Measurements from ENCODE around the gene NRXN2.

The NRXN2 gene

DNA sequence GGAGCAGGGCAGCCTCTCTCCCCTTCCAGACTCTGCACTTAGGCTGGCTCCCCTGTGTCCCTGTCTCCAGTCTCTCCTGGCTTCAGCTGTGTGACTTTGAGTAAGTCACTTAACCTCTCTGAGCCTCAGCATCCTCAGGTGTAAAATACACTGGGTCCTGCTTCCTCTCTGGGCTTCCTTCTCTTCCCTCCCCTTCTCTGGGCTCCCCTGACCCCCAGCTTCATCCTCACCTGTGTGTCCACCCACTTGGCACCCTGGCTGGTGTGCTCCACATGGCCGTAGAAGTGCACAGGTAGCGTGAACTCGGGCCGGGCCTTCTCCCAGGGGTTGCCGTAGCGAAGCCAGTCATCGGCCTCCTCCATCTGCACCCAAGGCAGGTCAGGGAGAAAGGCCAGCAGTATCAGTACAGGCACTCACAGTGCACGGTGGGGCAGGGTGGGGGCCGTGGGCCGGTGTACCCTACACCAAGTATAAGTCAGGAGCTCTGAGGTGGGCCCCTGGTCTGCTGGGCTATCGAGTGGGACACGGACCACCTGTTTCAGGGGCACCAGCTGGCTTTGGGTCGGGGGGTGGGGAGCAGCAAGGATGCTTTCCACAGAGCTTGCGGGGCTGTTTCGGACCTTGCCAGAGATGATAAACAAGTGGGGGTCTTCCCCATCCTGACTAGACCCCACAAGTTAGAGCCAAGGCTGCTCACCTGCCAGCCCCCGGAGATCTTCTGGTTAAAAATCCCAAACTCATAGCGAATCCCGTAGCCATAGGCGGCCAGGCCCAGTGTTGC, 34.7 kb upstream of the NRXN2 start:
- TF ChIP-seq POLR2AphosphoS5 (IDR thresholded peaks at IDR 0.05; ENCODE audit: low read depth, low read length) (no peak), SIN3A (IDR thresholded peaks at IDR 0.05; ENCODE audit: borderline replicate concordance, insufficient read depth, low read length) (no peak)

DNA sequence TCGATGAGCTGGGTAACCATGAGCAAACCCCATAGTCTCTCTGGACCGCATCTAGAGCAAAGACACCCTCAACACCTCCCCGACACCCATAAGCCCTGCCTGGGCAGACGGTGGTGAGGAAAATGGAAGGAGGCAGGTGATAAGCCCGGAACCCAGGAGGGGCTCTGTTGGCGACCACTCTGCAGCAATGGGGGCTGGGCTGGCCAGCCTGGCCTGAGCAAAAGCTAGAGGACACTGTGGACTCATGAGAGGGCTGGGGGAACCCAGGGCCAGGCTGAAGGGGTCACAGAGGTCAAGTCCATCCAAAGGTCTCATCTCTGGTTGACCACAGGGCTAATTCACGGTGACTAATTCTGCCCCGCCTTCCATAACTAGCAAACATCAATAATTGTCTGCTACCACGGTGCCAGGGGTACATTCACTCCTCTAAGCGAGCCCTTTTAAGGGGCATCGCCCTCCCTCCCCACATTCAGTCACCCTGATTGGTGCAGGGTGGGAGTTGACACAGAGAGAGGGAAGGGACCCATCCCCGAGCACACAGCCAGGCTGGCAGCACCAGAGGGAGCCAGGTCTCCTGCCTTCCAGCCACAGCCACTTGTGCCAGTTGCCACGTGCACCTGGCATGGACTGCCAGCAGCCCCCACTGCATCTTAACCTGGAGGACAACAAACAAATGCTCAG, 32.8 kb upstream of the NRXN2 start:
- TF ChIP-seq SIN3A (IDR thresholded peaks at IDR 0.05; ENCODE audit: borderline replicate concordance, insufficient read depth, low read length), result no peak
- TF ChIP-seq FOXP2 (optimal IDR thresholded peaks at IDR 0.05; ENCODE audit: borderline replicate concordance, extremely low read depth, extremely low read length, insufficient read depth), result no peak
- TF ChIP-seq REST (IDR thresholded peaks at IDR 0.05; ENCODE audit: insufficient read depth in 1 of 2, low read depth in 2 of 2, low read length in 2 of 2), result no peak
- no peak for TF ChIP-seq TAF1 (IDR thresholded peaks at IDR 0.05; ENCODE audit: borderline replicate concordance, insufficient read depth, low read length)
- TF ChIP-seq POLR2AphosphoS5 (IDR thresholded peaks at IDR 0.05; ENCODE audit: low read depth, low read length), result no peak

GRCh38 chr11:64754919-64755662, 32.1 kb upstream of the NRXN2 start:
- TF ChIP-seq FOXP2 (optimal IDR thresholded peaks at IDR 0.05; ENCODE audit: borderline replicate concordance, extremely low read depth, extremely low read length, insufficient read depth), result no peak
- TF ChIP-seq SIN3A (IDR thresholded peaks at IDR 0.05; ENCODE audit: borderline replicate concordance, insufficient read depth, low read length), result no peak
- TF ChIP-seq POLR2AphosphoS5 (IDR thresholded peaks at IDR 0.05; ENCODE audit: low read depth, low read length), result no peak

- no peak for TF ChIP-seq FOXP2 (optimal IDR thresholded peaks at IDR 0.05; ENCODE audit: borderline replicate concordance, extremely low read depth, extremely low read length, insufficient read depth)
- TF ChIP-seq TAF1 (IDR thresholded peaks at IDR 0.05; ENCODE audit: borderline replicate concordance, insufficient read depth, low read length), result no peak
- no peak for TF ChIP-seq REST (IDR thresholded peaks at IDR 0.05; ENCODE audit: insufficient read depth in 1 of 2, low read depth in 2 of 2, low read length in 2 of 2)
- no peak for TF ChIP-seq SIN3A (IDR thresholded peaks at IDR 0.05; ENCODE audit: borderline replicate concordance, insufficient read depth, low read length)
- TF ChIP-seq POLR2AphosphoS5 (IDR thresholded peaks at IDR 0.05; ENCODE audit: low read depth, low read length), result no peak
Measured at GRCh38 chr11:64754124-64754918, 31.3 kb upstream of the NRXN2 start.

DNA sequence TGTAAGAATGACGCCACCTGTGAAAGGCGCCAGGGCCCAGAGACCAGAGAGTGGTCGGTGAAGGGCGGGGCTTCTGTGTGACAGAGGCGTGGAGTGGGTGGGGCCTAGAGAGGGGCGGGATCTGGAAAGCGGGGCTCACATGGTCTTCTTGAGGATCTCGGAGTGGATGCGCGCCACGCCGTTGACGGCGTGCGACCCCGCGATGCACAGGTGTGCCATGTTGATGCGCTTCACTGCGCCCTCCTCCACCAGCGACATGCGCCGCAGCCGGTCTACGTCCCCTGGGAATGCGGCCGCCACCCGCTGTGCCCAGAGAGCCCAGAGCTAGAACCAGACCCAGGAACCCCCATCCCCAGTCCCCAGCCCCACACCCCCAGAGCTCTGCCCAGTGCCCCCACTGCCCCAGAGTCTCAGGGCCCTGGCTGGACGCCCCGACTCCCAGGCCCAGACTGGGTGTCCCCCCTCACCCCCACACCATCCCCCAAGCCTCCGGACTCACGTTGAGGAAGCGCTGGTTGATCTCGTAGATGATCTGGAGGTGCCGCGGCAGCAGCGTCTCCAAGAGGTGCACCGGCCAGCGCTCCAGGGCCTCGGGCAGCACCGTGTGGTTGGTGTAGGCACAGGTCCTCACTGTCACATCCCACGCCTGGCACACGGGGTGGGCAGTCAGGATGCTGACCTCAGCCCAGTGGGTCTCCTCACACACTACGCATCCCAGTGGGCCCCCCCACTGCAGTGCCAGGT, 30.6 kb upstream of the NRXN2 start:
- TF ChIP-seq FOXP2 (optimal IDR thresholded peaks at IDR 0.05; ENCODE audit: borderline replicate concordance, extremely low read depth, extremely low read length, insufficient read depth), result no peak
- no peak for TF ChIP-seq TAF1 (IDR thresholded peaks at IDR 0.05; ENCODE audit: borderline replicate concordance, insufficient read depth, low read length)
- TF ChIP-seq POLR2AphosphoS5 (IDR thresholded peaks at IDR 0.05; ENCODE audit: low read depth, low read length), result no peak
- no peak for TF ChIP-seq SIN3A (IDR thresholded peaks at IDR 0.05; ENCODE audit: borderline replicate concordance, insufficient read depth, low read length)
- no peak for TF ChIP-seq REST (IDR thresholded peaks at IDR 0.05; ENCODE audit: insufficient read depth in 1 of 2, low read depth in 2 of 2, low read length in 2 of 2)
